ENCODE data around the gene LYL1. TPM values are rescaled to one million over a fixed set of nuclear protein-coding genes. Genes with fewer than 3 reads are reported as not detected.

LYL1 gene
- total and polyA plus RNA-seq, 2 of the 13 experiments (the other 11 are each of a cell fraction or from before 2014, with no cell fraction given): 0.75 to 0.92 TPM

- TF ChIP-seq, protein P1, sequence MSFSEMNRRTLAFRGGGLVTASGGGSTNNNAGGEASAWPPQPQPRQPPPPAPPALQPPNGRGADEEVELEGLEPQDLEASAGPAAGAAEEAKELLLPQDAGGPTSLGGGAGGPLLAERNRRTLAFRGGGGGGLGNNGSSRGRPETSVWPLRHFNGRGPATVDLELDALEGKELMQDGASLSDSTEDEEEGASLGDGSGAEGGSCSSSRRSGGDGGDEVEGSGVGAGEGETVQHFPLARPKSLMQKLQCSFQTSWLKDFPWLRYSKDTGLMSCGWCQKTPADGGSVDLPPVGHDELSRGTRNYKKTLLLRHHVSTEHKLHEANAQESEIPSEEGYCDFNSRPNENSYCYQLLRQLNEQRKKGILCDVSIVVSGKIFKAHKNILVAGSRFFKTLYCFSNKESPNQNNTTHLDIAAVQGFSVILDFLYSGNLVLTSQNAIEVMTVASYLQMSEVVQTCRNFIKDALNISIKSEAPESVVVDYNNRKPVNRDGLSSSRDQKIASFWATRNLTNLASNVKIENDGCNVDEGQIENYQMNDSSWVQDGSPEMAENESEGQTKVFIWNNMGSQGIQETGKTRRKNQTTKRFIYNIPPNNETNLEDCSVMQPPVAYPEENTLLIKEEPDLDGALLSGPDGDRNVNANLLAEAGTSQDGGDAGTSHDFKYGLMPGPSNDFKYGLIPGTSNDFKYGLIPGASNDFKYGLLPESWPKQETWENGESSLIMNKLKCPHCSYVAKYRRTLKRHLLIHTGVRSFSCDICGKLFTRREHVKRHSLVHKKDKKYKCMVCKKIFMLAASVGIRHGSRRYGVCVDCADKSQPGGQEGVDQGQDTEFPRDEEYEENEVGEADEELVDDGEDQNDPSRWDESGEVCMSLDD (CRISPR knock-in tag; IDR thresholded peaks at IDR 0.05; ENCODE audit: borderline replicate concordance): no peak
- TF ChIP-seq LRRFIP1 (CRISPR knock-in tag; conservative IDR thresholded peaks at IDR 0.05): no peak
- TF ChIP-seq ZFYVE20 (CRISPR knock-in tag; IDR thresholded peaks at IDR 0.05; ENCODE audit: borderline replicate concordance, low read depth): no peak
- TF ChIP-seq ZNF362 (CRISPR knock-in tag; IDR thresholded peaks at IDR 0.05; ENCODE audit: borderline replicate concordance): no peak
- no peak for TF ChIP-seq CREB3 (CRISPR knock-in tag; IDR thresholded peaks at IDR 0.05)
- no peak for TF ChIP-seq TAF1 (CRISPR knock-in tag; IDR thresholded peaks at IDR 0.05)
- TF ChIP-seq KDM3A (CRISPR knock-in tag; IDR thresholded peaks at IDR 0.05; ENCODE audit: low read depth): peak; percentile 44; the same call in 1 of the 2 replicates
- TF ChIP-seq, protein P2, sequence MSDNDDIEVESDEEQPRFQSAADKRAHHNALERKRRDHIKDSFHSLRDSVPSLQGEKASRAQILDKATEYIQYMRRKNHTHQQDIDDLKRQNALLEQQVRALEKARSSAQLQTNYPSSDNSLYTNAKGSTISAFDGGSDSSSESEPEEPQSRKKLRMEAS (IDR thresholded peaks at IDR 0.05): peak; percentile 75
- TF ChIP-seq CC2D1A (CRISPR knock-in tag; IDR thresholded peaks at IDR 0.05): no peak
- TF ChIP-seq ZNF713 (CRISPR knock-in tag; IDR thresholded peaks at IDR 0.05): no peak
- TF ChIP-seq RXRA (CRISPR knock-in tag; IDR thresholded peaks at IDR 0.05): peak; percentile 96
- peak; percentile 82 for TF ChIP-seq ZNF652 (CRISPR knock-in tag; IDR thresholded peaks at IDR 0.05; ENCODE audit: borderline replicate concordance, low read depth)
- TF ChIP-seq MAF1 (CRISPR knock-in tag; IDR thresholded peaks at IDR 0.05; ENCODE audit: borderline replicate concordance): no peak
- TF ChIP-seq CHD4 (IDR thresholded peaks at IDR 0.05; ENCODE audit: borderline replicate concordance, low read length): no peak
- peak; percentile 56; the same call in 1 of the 2 replicates for TF ChIP-seq ZGPAT (CRISPR knock-in tag; IDR thresholded peaks at IDR 0.05)
- no peak for TF ChIP-seq ZNF776 (CRISPR knock-in tag; IDR thresholded peaks at IDR 0.05)
- TF ChIP-seq ZNF230 (CRISPR knock-in tag; IDR thresholded peaks at IDR 0.05): no peak
- TF ChIP-seq ZNF678 (CRISPR knock-in tag; IDR thresholded peaks at IDR 0.05): no peak
These were observed 51.0 kb downstream of the LYL1 start (continued) for GRCh38 chr19:13051557-13052165.
